HepG2 (cell line): ENCODE measurements around the gene LRIF1. TPM values are rescaled to one million over a fixed set of nuclear protein-coding genes. Genes with fewer than 3 reads are reported as not detected.
A peak's percentile ranks its signal among the peaks of the same experiment; 100 is the strongest.

ENCODE experiments used
- ERF ChIP-seq: IDR thresholded peaks from 2 replicates; pipeline ENCODE4 v1.6.1; 2018; ENCODE audit warnings: missing biosample characterization, missing genetic modification reagents
- FOXP1 ChIP-seq, 2 experiments: fragments of 450-650 bp in 1 of 2; IDR thresholded peaks; 2 replicates each; pipeline ENCODE4 v1.6.1; 2017 to 2018; ENCODE audit warnings: antibody characterized with exemption in 1 of 2
- HINFP ChIP-seq: sonication (generic); formaldehyde crosslinking; IDR thresholded peaks from 2 replicates; pipeline ENCODE4 v1.4.0; 2020; ENCODE audit warnings: low read depth, mild to moderate bottlenecking, missing genetic modification reagents
- KLF15 ChIP-seq: sonication (generic); formaldehyde crosslinking; IDR thresholded peaks from 2 replicates; pipeline ENCODE4 v1.8.1; 2023; ENCODE audit warnings: borderline replicate concordance, mild to moderate bottlenecking, inconsistent platforms, missing genetic modification reagents, mixed read lengths
- NFAT5 ChIP-seq: sonication (generic); formaldehyde crosslinking; IDR thresholded peaks from 2 replicates; pipeline ENCODE4 v1.4.0; 2020; ENCODE audit warnings: missing genetic modification reagents
- NFIB ChIP-seq: sonication (generic); formaldehyde crosslinking; IDR thresholded peaks from 2 replicates; pipeline ENCODE4 v1.9.0; 2021; ENCODE audit warnings: missing genetic modification reagents, mild to moderate bottlenecking, borderline replicate concordance
- NFKBIZ ChIP-seq: IDR thresholded peaks from 2 replicates; pipeline ENCODE4 v1.6.1; 2018; ENCODE audit warnings: missing genetic modification reagents, missing compliant biosample characterization
- PBX3 ChIP-seq: sonication (generic); formaldehyde crosslinking; IDR thresholded peaks from 2 replicates; pipeline ENCODE4 v1.8.1; 2023; ENCODE audit warnings: missing genetic modification reagents, inconsistent platforms, borderline replicate concordance
- SAP130 ChIP-seq: IDR thresholded peaks from 2 replicates; pipeline ENCODE4 v1.6.1; 2016; ENCODE audit warnings: low read depth
- ZNF337 ChIP-seq: sonication (generic); formaldehyde crosslinking; IDR thresholded peaks from 2 replicates; pipeline ENCODE4 v1.5.1; 2020; ENCODE audit warnings: missing genetic modification reagents, low read depth, mild to moderate bottlenecking, borderline replicate concordance
- ZSCAN21 ChIP-seq: sonication (generic); formaldehyde crosslinking; IDR thresholded peaks from 2 replicates; pipeline ENCODE4 v1.8.0; 2022; ENCODE audit warnings: mild to moderate bottlenecking, missing genetic modification reagents, moderate library complexity, borderline replicate concordance
- polyA plus RNA-seq, 8 experiments: library from polyadenylated mRNA; depleted of rRNA in 3 of 8; stranded (reverse) in 7 of 8; unstranded in 1 of 8; fragments of >200 nt; fragmentation: Illumina TruSeq in 4 of 8; extraction: Trizol in 4 of 8; gene quantifications; 2 replicates each; pipeline versions ENCODE4 v1.2.1 to v1.2.3, GENCODE V29; 2011 to 2016; ENCODE audit warnings: low read depth in 4 of 8, missing spikeins in 1 of 8, mixed read lengths in 1 of 8; ENCODE audit not compliant: insufficient read depth in 1 of 8
- total RNA-seq, 5 experiments: library from RNA; depleted of rRNA; stranded (reverse); fragments of >200 nt; fragmentation: Illumina TruSeq; extraction: Trizol; gene quantifications; 2 replicates each; pipeline ENCODE4 v1.2.3, GENCODE V29; 2016; ENCODE audit warnings: low read depth in 1 of 5

LRIF1 gene
- total and polyA plus RNA-seq, 2 of the 13 experiments (the other 11 are each of a cell fraction or from before 2014, with no cell fraction given) = 18.4 to 42.4 TPM

GRCh38 chr1:110962892-110963690, 631 bp downstream of the LRIF1 start (continued):
- TF ChIP-seq NFAT5 (CRISPR knock-in tag) = peak; percentile 90
- TF ChIP-seq KLF15 = peak; percentile 71
- no peak for TF ChIP-seq PBX3 (CRISPR knock-in tag)
- peak; percentile 89 for TF ChIP-seq HINFP (CRISPR knock-in tag)
- TF ChIP-seq ERF (CRISPR knock-in tag) = no peak; the same call in 1 of the 2 replicates
- TF ChIP-seq NFIB (CRISPR knock-in tag) = no peak
- TF ChIP-seq SAP130 (CRISPR knock-in tag) = no peak; the same call in none of the 2 replicates
- TF ChIP-seq ZNF337 (CRISPR knock-in tag) = 0 out of 2 replicates have a peak, but pooled peaks have one; percentile 57
- 0 out of 2 replicates have a peak, but pooled peaks have one; percentile 38 for TF ChIP-seq NFKBIZ
- TF ChIP-seq FOXP1 (IDR thresholded peaks at IDR 0.05) = no peak
- TF ChIP-seq FOXP1 (CRISPR knock-in tag; IDR thresholded peaks at IDR 0.05) = no peak
- no peak for TF ChIP-seq ZSCAN21 (CRISPR knock-in tag)
